H9 (cell line): Measurements from ENCODE around the gene APBA2. TPM values are rescaled to one million over a fixed set of nuclear protein-coding genes. Genes with fewer than 3 reads are reported as not detected.

Experiments
- DNase-seq: peaks from one replicate; pipeline ENCODE4 v3.0.0-alpha.2; 2017
- H2AFZ ChIP-seq: one replicate; pipeline ENCODE4 v1.6.1; 2013; ENCODE audit warnings: mild to moderate bottlenecking, low read length, control low read depth, moderate library complexity
- H2AK5ac ChIP-seq: 2 replicates; pipeline ENCODE4 v1.6.1; 2013; ENCODE audit warnings: low read length, control low read depth, mixed read lengths; ENCODE audit not compliant: insufficient read length
- H2BK120ac ChIP-seq: one replicate; pipeline ENCODE4 v1.6.1; 2013; ENCODE audit warnings: low read depth, mild to moderate bottlenecking, low read length, control low read depth, inconsistent platforms; ENCODE audit not compliant: poor library complexity, severe bottlenecking
- H2BK12ac ChIP-seq: 2 replicates; pipeline ENCODE4 v1.6.1; 2013; ENCODE audit warnings: low read length, control low read depth, mixed read lengths, low read depth; ENCODE audit not compliant: insufficient read length
- H2BK15ac ChIP-seq: 2 replicates; pipeline ENCODE4 v1.6.1; 2013; ENCODE audit warnings: low read depth, low read length, control low read depth
- H2BK20ac ChIP-seq: one replicate; pipeline ENCODE4 v1.6.1; 2013; ENCODE audit warnings: low read depth, mild to moderate bottlenecking, low read length, control low read depth, inconsistent platforms; ENCODE audit not compliant: poor library complexity, severe bottlenecking
- H2BK5ac ChIP-seq: 2 replicates; pipeline ENCODE4 v1.6.1; 2013; ENCODE audit warnings: low read length, control low read depth, mixed read lengths; ENCODE audit not compliant: insufficient read length
- H3K14ac ChIP-seq: 2 replicates; pipeline ENCODE4 v1.6.1; 2013; ENCODE audit warnings: low read length, control low read depth; ENCODE audit not compliant: insufficient read depth
- H3K18ac ChIP-seq: 2 replicates; pipeline ENCODE4 v1.6.1; 2013; ENCODE audit warnings: low read depth, mild to moderate bottlenecking, mixed read lengths, low read length, control low read depth; ENCODE audit not compliant: insufficient read length
- H3K23ac ChIP-seq: 2 replicates; pipeline ENCODE4 v1.6.1; 2013; ENCODE audit warnings: low read length, control low read depth, mixed read lengths, low read depth; ENCODE audit not compliant: insufficient read length
- H3K23me2 ChIP-seq: 2 replicates; pipeline ENCODE4 v1.6.1; 2013; ENCODE audit warnings: low read depth, mild to moderate bottlenecking, mixed read lengths, low read length, control low read depth; ENCODE audit not compliant: insufficient read length, poor library complexity, severe bottlenecking
- H3K27ac ChIP-seq: 2 replicates; pipeline ENCODE4 v1.5.1; 2013; ENCODE audit warnings: low read length, control low read depth, mixed read lengths, low read depth; ENCODE audit not compliant: insufficient read length
- H3K27me3 ChIP-seq: 2 replicates; pipeline ENCODE4 v1.6.1; 2013; ENCODE audit warnings: low read length, control low read depth, inconsistent platforms; ENCODE audit not compliant: insufficient read depth
- H3K4ac ChIP-seq: 2 replicates; pipeline ENCODE4 v1.6.1; 2013; ENCODE audit warnings: low read depth, mild to moderate bottlenecking, control low read depth, inconsistent platforms, low read length, moderate library complexity
- H3K4me1 ChIP-seq: 2 replicates; pipeline ENCODE4 v1.6.1; 2013; ENCODE audit warnings: low read length, control low read depth, inconsistent platforms; ENCODE audit not compliant: insufficient read depth
- H3K4me2 ChIP-seq: 2 replicates; pipeline ENCODE4 v1.6.1; 2013; ENCODE audit warnings: low read length, control low read depth, mixed read lengths; ENCODE audit not compliant: insufficient read length, insufficient read depth
- H3K56ac ChIP-seq: 2 replicates; pipeline ENCODE4 v1.6.1; 2013; ENCODE audit warnings: low read depth, mild to moderate bottlenecking, mixed read lengths, low read length, control low read depth; ENCODE audit not compliant: insufficient read length
- H3K79me1 ChIP-seq: 2 replicates; pipeline ENCODE4 v1.6.1; 2013; ENCODE audit warnings: low read depth, mild to moderate bottlenecking, moderate library complexity, low read length, control low read depth, inconsistent platforms; ENCODE audit not compliant: insufficient read depth, poor library complexity, severe bottlenecking
- H3K79me2 ChIP-seq: 2 replicates; pipeline ENCODE4 v1.6.1; 2013; ENCODE audit warnings: low read length, control low read depth, inconsistent platforms; ENCODE audit not compliant: insufficient read depth
- H3K9ac ChIP-seq: 2 replicates; pipeline ENCODE4 v1.6.1; 2013; ENCODE audit warnings: low read length, control low read depth, mixed read lengths; ENCODE audit not compliant: insufficient read length; ENCODE audit errors: extremely low read depth
- H3K9me3 ChIP-seq: one replicate; pipeline ENCODE4 v1.6.1; 2013; ENCODE audit warnings: low read depth, low read length, inconsistent platforms; ENCODE audit not compliant: control insufficient read depth
- H3T11ph ChIP-seq: one replicate; pipeline ENCODE4 v1.6.1; 2013; ENCODE audit warnings: mild to moderate bottlenecking, low read length, control low read depth, inconsistent platforms
- H4K20me1 ChIP-seq: one replicate; pipeline ENCODE4 v1.6.1; 2013; ENCODE audit not compliant: control insufficient read depth, insufficient read length, insufficient read depth
- H4K5ac ChIP-seq: 2 replicates; pipeline ENCODE4 v1.6.1; 2013; ENCODE audit warnings: low read depth, mild to moderate bottlenecking, mixed read lengths, low read length, control low read depth; ENCODE audit not compliant: insufficient read length
- H4K8ac ChIP-seq: replicated peaks from 2 replicates; pipeline ENCODE4 v1.6.1; 2013; ENCODE audit warnings: low read length, control low read depth, mixed read lengths, low read depth; ENCODE audit not compliant: insufficient read length
- H4K91ac ChIP-seq: 2 replicates; pipeline ENCODE4 v1.6.1; 2013; ENCODE audit warnings: low read depth, mild to moderate bottlenecking, moderate library complexity, mixed read lengths, low read length, control low read depth; ENCODE audit not compliant: insufficient read length
- H3K27ac Mint-ChIP-seq, 3 experiments: 2 replicates in 2 of 3; 3 replicates in 1 of 3; pipeline ENCODE4 v1.8.0; 2020 to 2021; ENCODE audit warnings: mixed read lengths in 3 of 3, mild to moderate bottlenecking in 1 of 3, moderate library complexity in 1 of 3
- H3K27me3 Mint-ChIP-seq: 2 replicates; pipeline ENCODE4 v1.8.0; 2021; ENCODE audit warnings: low read depth, mild to moderate bottlenecking, moderate library complexity, mixed read lengths
- H3K36me3 Mint-ChIP-seq, 3 experiments: 2 replicates in 2 of 3; 3 replicates in 1 of 3; pipeline ENCODE4 v1.8.0; 2020 to 2021; ENCODE audit warnings: low read depth in 3 of 3, mixed read lengths in 3 of 3; ENCODE audit not compliant: insufficient read depth in 1 of 3
- H3K4me1 Mint-ChIP-seq, 2 experiments: 2 replicates each; pipeline ENCODE4 v1.8.0; 2020; ENCODE audit warnings: mixed read lengths in 2 of 2
- H3K4me3 Mint-ChIP-seq, 2 experiments: 2 replicates in 1 of 2; 3 replicates in 1 of 2; pipeline ENCODE4 v1.8.0; 2020 to 2021; ENCODE audit warnings: mild to moderate bottlenecking in 2 of 2, mixed read lengths in 2 of 2, moderate library complexity in 1 of 2
- H3K9me3 Mint-ChIP-seq, 2 experiments: 2 replicates in 1 of 2; 3 replicates in 1 of 2; pipeline ENCODE4 v1.8.0; 2020; ENCODE audit warnings: mild to moderate bottlenecking in 2 of 2, mixed read lengths in 2 of 2, moderate library complexity in 1 of 2
- CTCF ChIP-seq: fragments of 200-600 bp; sonication (generic); conservative IDR thresholded peaks from 3 replicates; pipeline ENCODE4 v1.8.0; 2021; ENCODE audit warnings: antibody characterized with exemption, mild to moderate bottlenecking
- WGBS: extraction: QIAGEN DNeasy Blood & Tissue Kit; methylation state at CpG from one replicate; pipeline ENCODE4 v1.1.7; 2013; ENCODE audit warnings: missing lambda C conversion rate, low lambda C conversion rate, mixed read lengths; ENCODE audit not compliant: insufficient read length; ENCODE audit errors: extremely low coverage; 5-methylcytosine and 5-hydroxymethylcytosine counted together
- total RNA-seq: library from RNA; stranded (reverse); gene quantifications from 2 replicates; pipeline ENCODE4 v1.2.1, GENCODE V29; 2021

Gene APBA2
- total RNA-seq, 1 experiment from 2014 or later, result 14.3 TPM

GRCh38 chr15:28888900-28889299 lies 3.1 kb downstream of the APBA2 start:
- Histone ChIP-seq H3K23ac (no peak overlapping the region), H3K79me1 (no peaks in the 10 kb centered on the region), H2BK120ac (no peak overlapping the region), H4K5ac (no peak overlapping the region), H3K79me2 (no peaks in the 10 kb centered on the region; the same call in 1 of the 2 replicates), H4K8ac (no peak overlapping the region), H3K23me2 (peaks cover 8% of the 10 kb centered on the region), H3K4ac (no peak overlapping the region), H3K27me3 (peaks cover 6% of the 10 kb centered on the region; the same call in 1 of the 2 replicates), H3K56ac (no peak overlapping the region), H3K27ac (no peak overlapping the region), H2AK5ac (no peak overlapping the region), H2AFZ (no peak overlapping the region), H2BK15ac (no peak overlapping the region), H3K4me2 (no peak overlapping the region), H4K20me1 (no peaks in the 10 kb centered on the region), H3K9me3 (no peaks in the 10 kb centered on the region), H3K14ac (no peak overlapping the region), H3T11ph (no peak overlapping the region), H3K9ac (no peak overlapping the region), H3K4me1 (no peaks in the 10 kb centered on the region), H2BK5ac (no peak overlapping the region), H2BK12ac (no peak overlapping the region), H4K91ac (no peak overlapping the region), H2BK20ac (no peak overlapping the region), H3K18ac (no peak overlapping the region)
- no CpG with 5 or more reads among the region's 10 CpGs for WGBS
- Mint-ChIP-seq H3K9me3 (no peaks in the 10 kb centered on the region; a peak in 1 of 5 replicates), H3K27me3 (peaks cover 49% of the 10 kb centered on the region), H3K36me3 (no peaks in the 10 kb centered on the region), H3K4me3 (no peak overlapping the region), H3K27ac (no peak overlapping the region), H3K4me1 (peaks cover 13 to 31% of the 10 kb centered on the region in 2 experiments)
- TF ChIP-seq CTCF, result no peak
- DNase-seq, result no peak
